ENCODE data around the gene CREBL2.
"Not testable (repeated sequence)": the region's sequence is repeated elsewhere in the genome, so short reads cannot be mapped to it uniquely, and the experiment has no call there.

CREBL2 gene

DNA sequence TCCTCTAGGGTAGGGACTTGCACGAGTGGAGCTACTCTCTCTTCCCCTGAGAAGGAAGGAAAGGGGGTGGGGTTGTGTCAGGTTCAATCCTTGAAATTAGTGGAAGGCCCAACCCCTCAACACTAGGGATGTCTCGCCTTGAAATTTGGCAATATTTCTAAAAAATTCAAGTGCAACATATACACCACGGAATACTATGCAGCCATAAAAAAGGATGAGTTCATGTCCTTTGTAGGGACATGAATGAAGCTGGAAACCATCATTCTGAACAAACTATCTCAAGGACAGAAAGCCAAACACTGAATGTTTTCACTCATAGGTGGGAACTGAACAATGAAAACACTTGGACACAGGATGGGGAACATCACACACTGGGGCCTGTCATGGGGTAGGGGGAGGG lies 15.1 kb upstream of the CREBL2 start:
- not testable (repeated sequence) for DNase-seq (ENCODE audit: insufficient read length, low spot score); FAIRE-seq

DNA sequence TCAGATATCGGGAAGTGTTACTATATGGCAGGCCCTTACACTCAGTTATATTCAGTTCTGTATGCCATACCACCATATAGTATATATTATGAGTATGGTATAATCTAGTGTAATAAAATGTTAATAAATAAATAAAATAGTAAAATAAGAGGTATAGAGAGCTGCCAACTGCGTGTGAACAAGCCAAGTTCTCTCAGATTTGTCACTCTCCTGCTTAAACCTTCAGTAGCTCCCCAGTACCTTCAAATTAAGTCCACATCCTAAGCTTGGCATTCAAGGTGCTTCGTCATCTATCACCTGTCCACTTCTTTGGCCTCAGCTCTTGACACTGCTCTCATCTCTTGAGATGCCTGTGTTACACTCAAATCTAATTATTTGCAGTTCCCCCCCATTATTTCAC lies 12.8 kb upstream of the CREBL2 start:
- DNase-seq (ENCODE audit: insufficient read length, low spot score) (no peak), FAIRE-seq (no peak)

DNA sequence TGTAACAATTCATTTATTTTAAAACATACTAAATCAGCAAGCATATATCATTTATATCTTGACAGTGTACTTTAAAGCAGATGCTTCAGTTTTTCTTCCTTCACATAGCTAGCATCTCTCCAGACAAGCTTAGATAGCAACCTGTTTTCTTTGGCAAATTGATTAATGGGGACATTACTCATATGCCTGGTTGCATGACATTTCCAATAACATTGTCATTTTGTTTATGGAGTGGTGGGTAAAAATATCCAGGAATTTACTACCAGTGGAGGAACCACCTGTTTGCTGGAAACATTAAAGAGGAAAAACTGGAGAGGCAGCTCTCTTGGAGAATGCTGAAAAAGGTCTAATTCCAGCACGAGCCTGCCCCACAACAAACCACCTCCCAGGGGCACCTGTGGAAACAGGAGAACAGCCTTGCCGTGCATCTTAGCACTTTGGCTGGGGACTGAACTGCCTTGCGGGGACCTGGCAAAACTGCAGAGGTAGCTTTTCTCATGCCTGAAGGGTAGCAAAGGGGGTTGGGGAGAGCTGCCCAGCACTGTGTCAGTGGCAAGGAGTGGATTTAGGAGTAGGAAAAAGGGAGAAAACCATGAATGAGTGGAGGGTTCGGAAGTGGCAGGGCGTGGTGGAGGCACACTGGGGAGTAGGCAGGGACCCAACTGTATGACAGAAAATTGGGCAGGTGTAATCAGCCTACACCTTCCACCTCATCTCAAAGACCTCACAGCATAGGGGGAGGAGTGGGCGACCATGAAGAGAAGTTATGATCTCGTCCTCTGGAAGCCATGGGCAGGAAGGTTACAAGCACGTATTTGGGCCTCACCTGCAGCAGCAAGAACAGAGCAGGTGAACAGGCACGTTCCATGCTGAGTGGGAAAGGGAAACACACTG lies 11.7 kb upstream of the CREBL2 start:
- FAIRE-seq = no peak

DNA sequence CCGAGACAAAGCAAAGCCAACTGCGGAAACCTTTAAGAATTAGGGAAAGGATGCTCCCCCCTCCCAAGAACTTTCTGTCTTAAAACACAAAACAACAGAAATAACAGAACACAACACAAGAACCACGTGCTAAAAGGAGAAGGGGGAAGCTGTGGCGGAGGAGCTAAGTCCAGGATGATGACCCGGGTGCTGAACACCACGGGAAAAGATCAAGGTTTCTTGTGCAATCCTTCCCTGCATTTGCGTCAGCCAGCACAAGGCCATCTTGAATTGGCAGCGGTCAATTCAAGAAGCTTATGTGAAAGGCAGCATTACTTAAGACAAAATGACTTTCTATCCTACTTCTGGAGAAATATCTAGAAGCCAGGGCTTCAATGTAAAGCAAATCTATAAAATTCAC lies 11.0 kb upstream of the CREBL2 start:
- no peak for FAIRE-seq
- DNase-seq (ENCODE audit: insufficient read length, low spot score) = no peak

More for the DNA sequence above, 11.7 kb upstream of the CREBL2 start:
- no peak for DNase-seq (ENCODE audit: insufficient read length, low spot score)

DNA sequence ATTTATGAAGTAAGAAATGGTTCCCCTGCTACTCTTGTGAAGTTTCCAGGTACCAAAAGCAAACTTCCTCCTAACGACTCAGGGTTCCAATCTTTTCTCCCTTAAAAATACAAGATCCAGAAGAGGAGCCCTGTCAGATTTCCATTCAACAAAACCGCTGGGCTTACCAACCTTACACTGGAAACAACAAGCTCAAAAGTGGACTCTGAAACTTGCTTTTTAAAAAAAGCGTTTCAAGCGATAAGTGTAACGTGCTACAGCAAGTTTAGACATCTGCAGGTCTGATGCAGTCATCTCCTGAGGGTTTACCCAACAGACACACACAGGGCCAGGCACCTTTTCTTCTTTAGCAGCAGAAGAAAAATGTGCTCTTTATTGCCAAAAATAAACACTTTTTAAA lies 6.9 kb upstream of the CREBL2 start:
- FAIRE-seq = no peak
- no peak for DNase-seq (ENCODE audit: insufficient read length, low spot score)

DNA sequence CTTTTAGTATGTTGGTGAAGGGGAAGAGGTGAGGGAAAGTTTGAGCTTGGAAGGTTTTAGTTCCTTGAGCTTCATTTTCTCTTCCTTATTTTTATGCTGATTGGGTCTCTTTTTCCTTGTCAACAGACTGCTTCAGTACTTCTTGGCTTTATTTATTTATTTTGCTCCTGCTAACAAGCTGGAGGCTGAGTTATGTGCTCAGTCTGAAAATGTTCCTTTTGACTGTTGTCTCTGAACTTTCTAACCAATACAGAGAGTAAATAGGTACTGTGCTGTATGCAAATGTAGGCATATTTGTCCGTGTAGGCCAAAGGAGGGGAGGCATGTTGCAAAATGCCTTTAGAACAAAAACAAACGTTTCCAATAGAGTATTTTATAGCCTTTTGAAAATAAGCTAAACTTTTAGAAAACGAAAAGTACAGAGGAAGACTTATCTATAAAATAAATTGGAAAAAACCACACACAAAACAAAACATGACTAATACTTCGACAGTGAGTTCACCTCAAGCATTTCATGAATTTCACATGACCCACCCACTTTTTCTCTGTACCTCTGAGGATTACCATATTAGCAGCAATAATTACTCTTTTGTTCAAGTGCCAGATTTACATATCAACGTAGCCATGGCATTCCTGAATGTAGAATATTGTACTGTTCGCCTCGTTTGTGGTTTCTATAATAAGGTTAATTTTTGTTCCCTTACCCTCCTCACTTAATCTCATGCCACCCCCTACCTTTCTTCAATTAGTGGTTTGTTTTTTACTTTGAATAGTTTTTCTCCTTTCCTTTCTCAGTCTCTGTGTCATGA lies 4.7 kb upstream of the CREBL2 start:
- FAIRE-seq (no peak), DNase-seq (ENCODE audit: insufficient read length, low spot score) (no peak)

DNA sequence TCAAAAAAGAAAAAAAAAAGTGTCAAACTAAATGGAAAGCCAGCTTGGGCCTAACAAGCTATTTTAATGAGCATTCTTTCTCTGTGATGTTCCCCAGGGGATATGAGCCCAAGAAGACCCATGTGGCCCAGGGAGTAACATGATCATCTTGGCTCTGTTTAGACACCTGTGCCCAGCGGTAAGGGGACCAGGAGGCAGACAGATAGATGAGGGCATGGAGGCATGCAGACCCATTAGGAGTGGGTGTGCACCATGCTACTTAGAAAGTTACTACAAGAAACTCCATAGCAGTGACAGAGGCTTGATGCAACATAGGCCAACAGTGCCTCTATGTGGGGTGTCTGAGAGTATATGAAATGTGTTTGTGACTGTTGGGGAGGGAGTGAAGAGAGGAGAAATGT lies 3.1 kb upstream of the CREBL2 start:
- DNase-seq (ENCODE audit: insufficient read length, low spot score) = no peak
- FAIRE-seq = no peak

DNA sequence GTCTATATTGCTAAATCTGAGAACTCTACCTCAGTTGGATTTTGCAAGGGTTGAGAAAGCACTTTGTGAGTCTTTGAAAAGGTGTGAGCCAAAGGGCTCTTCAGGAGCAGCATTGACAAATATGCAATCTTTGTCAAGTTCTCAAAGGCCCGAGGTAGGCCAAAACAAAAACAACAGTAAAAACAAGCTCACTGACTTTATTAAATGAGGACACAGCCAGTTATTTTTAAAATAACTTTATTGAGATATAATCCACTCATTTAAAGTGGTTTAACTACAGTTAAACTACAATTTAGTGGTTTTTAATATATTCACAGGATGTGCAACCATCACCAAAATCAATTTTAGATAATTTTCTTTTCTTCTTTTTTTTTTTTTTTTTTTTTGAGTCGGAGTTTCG lies 2.0 kb upstream of the CREBL2 start:
- DNase-seq (ENCODE audit: insufficient read length, low spot score) (no peak), FAIRE-seq (no peak)

DNA sequence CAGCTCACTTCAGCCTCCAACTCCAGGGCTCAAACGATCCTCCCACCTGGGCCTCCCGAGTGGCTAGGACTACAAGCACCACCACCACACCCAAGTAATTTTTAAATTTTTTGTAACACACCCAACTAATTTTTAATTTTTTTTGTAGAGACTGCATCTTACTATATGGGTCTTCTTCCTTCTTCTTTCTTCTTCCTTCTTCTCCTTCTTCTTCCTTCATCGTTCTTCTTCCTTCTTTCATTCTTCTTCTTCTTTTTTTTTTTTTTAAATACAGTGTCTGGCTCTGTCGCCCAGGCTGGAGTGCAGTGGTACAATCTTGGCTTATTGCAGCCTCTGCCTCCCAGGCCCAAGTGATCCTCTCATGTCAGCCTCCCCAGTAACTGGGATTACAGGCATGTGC lies 965 bp upstream of the CREBL2 start:
- FAIRE-seq = no peak

DNA sequence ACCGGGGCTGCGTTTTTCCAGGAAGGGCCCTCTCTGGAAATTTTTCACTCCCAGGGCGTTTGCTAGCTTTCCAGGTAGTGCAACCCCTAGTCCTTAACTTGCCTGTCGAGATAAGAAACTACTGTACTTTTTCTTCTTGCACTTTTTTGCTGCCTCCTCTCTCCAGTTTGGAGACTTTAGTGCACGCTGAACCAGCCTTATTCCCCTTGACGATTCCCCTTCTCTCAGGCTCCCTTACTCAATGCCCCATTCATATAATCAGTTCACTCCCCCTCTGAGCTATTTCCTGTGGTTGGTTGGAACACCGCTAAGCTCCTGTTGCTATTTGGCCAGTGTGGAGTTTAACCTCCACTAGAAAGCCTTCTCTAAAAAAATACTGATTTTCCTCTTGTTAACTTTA lies 682 bp downstream of the CREBL2 start:
- DNase-seq (ENCODE audit: insufficient read length, low spot score) = peak; percentile 29
- FAIRE-seq = no peak

More for the DNA sequence above, 965 bp upstream of the CREBL2 start:
- DNase-seq (ENCODE audit: insufficient read length, low spot score) = no peak

DNA sequence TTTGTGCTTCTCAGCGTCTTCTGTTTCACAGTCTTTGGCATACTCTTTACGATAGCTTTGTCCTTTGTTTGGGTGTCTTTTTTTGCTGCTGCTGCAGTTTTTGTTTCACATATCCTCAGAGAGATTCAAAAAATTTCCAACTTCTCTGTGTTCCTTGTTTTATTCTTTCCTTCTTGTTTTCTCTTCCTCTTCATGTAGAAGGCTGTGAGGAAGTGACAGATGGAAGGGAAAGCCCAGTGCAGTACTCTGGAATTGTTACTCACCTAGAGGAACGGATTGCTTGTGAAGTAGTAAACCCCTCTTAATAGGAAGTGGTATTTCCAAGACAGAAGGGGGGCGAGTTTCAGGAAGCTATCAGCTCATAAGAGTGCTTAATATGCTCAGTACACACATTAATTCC lies 1.7 kb downstream of the CREBL2 start:
- no peak for FAIRE-seq

DNA sequence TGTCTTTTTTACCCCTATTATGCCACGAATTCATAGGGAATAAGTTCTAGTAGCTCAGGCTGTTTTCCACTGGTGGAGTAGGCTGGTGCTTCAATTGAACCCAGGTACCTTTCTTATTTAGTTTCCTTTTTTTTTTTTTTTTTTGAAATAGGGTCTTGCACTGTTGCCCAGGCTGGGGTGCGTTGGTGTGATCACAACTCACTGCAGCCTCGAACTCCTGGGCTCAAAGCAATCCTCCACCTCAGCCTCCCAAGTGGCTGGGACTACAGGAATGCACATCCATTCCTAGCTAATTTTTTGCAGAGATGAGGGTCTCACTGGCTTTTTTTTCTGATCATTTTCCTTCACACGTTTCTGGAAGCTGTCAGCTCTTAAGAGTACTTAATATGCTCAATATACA lies 2.7 kb downstream of the CREBL2 start:
- FAIRE-seq (no peak), DNase-seq (ENCODE audit: insufficient read length, low spot score) (no peak)

More for the DNA sequence above, 1.7 kb downstream of the CREBL2 start:
- no peak for DNase-seq (ENCODE audit: insufficient read length, low spot score)

DNA sequence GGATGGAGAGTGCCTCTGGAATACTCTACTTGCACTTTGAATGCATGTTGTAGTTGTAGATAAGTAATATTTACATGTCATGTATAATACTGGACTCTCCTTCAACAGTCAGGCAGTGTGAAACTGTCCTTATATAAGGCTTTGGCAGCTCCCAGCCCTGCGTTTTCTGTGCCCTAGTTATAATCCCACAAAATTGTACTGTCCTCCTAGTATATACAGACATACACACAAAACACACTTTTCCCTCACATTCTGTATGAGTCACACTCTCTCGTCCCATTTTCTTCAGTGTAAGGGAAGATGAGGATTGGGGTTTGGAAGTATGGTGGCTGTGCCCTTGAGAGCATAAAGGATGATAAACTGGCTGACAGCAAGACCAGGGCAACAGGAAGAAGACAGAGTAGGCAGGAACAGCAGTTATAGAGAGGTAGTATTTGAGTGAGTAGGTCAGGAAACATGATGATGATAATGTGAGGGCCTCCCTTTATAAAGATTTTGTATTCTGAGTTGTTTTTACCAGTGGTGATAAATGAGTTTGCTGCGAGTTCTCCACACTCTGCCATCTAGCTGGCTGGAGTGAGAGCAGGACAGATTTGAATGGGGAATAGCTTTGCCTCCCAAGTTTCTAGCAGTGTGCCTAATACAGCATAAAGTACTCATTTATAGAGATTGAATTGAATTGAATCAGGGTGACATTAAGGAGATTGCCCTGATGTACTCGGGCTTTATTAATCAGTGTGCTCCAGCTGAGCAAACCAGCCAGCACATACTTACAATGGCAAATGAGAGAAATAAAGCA lies 5.0 kb downstream of the CREBL2 start:
- FAIRE-seq (no peak), DNase-seq (ENCODE audit: insufficient read length, low spot score) (no peak)

DNA sequence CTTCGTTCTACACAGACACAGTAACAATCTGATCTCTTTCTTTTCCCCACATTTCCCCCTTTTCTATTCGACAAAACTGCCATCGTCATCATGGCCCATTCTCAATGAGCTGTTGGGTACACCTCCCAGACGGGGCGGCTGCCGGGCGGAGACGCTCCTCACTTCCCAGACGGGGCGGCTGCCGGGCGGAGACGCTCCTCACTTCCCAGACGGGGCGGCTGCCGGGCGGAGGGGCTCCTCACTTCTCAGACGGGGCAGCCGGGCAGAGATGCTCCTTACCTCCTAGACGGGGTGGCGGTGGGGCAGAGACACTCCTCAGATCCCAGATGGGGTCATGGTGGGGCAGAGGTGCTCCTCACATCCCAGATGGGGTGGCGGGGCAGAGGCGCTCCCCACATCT lies 6.4 kb downstream of the CREBL2 start:
- not testable (repeated sequence) for FAIRE-seq; DNase-seq (ENCODE audit: insufficient read length, low spot score)

DNA sequence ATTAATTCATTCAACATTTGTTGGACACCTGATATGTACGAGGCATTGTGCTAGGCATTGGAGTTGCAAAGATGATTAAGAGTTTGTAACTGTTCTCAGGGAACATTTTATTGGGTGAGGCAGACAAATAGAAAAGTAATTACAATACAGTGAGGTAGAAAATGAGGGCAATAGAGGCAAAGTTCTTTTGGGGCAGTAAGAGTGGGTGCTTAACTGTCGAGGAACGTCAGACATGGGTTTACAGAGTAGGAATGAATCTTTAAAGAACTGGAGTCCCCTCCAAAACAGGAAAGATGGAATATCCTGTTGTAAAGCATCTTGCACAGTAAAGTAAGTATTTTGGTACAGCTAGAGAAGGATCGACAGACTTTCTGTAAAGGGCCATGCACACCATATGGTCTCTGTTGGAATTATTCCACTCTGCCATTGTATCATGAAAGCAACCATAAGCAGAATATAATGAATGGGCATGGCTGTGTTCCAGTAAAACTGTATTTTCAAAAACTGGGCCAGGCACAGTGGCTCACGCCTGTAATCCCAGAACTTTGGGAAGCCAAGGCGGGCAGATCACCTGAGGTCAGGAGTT lies 9.1 kb downstream of the CREBL2 start:
- DNase-seq (ENCODE audit: insufficient read length, low spot score) (no peak), FAIRE-seq (no peak)

DNA sequence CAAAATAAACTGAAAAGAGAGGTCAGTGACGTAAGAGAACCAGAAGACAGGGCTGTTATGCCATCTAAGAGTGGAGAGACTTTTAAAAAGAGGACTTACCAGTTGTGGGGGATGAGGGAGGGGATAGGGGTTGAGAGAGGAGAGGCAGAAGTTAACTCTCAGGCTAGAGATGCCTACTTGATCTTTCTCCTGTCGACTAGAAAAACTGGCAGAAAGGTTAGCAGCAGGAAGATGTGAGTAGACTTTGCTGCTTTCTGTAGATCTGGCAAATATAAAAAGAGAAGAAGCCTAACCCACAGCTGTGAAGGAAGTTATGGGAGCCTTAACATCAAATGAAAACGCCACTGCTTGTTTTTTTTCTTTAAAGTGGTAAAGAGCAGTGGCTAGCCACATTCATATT lies 10.7 kb downstream of the CREBL2 start:
- no peak for DNase-seq (ENCODE audit: insufficient read length, low spot score)
- FAIRE-seq = no peak

DNA sequence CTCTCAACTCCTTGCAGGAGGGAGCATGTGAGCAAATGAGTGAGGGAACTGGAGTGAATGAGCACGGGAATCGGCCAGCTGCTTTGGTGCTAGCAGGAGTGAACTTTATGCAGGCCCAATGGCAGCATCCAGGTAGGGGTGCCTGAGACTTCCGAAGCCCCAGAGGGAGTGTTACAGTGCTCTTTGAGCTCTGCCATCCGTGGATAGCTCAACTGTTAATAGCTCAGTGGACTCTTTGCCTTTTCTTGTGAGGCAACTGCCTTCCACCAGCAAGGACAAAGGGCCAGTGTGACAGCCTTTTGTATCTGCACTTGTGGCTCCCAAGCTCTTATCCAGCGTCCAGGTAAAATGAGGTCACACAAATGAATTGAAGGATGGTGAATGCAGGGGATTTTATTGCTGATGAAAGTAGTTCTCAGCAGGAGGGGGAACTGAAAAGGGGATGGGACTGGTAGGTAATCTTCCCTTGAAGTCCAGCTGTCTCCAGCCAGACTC lies 12.9 kb downstream of the CREBL2 start:
- no peak for FAIRE-seq
- no peak for DNase-seq (ENCODE audit: insufficient read length, low spot score)

DNA sequence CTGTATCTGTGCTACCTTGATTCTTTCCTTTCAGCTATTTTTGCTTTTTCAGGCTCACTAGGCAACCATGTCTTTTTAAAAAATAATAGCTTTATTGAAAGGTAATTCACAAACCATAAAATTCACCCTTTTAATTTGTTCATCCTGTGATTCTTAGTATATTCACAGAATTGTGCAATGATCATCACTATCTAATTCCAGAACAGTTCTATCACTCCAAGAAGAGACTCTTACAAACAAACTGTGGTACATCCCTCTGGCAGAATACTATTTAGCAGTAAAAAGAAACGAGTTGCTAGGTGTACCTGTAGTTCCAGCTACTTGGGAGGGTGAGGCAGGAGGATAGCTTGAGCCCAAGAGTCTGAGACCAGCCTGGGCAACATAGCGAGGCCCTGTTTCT lies 14.8 kb downstream of the CREBL2 start:
- no peak for FAIRE-seq
- no peak for DNase-seq (ENCODE audit: insufficient read length, low spot score)

DNA sequence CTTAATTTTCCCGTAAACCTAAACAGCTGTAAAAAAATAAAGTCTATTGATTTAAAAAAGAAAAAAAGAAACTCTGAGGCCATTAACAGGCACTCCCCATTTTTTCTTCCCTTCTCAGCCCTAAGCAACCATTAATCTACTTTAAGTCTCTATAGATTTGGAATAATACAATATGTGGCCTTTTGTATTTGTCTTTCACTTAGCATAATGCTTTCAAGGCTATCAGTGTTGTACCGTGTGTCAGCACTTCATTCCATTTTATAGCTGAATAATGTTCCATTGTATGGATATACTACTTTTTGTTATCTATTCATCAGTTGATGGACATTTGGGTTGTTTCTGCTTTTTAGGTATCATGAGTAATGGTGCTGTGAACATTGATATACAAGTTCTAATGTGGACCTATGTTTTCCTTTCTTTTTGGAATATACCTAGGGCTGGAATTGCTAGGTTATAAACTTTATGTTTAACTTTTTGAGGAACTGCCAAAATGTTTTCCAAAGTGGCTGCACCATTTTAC lies 15.7 kb downstream of the CREBL2 start:
- DNase-seq (ENCODE audit: insufficient read length, low spot score) (no peak), FAIRE-seq (no peak)

DNA sequence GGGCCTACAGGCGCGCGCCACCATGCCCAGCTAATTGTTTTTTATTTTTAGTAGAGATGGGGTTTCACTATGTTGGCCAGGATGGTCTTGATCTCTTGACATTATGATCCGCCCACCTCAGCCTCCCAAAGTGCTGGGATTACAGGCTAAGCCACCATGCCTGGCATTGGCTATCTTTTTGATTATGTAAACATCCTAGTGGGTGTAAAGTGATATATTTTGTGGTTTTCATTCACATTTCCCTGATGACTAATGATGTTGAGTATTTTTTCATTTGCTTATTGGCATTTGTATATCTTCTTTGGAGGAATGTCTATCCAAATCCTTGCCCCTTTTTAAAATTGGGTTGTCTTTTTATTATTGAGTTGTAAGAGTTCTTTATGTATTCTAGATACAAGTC lies 16.3 kb downstream of the CREBL2 start:
- DNase-seq (ENCODE audit: insufficient read length, low spot score) (no peak), FAIRE-seq (no peak)

Data from HTR-8/SVneo (cell line).